Aorta (tissue), 5 donors: ENCODE measurements around the gene CHSY1. TPM values are rescaled to one million over a fixed set of nuclear protein-coding genes. Genes with fewer than 3 reads are reported as not detected.

Experiments
- ATAC-seq: fragments of 200-7000 bp; cut with Tn5 transposase; one replicate; pipeline ENCODE4 v1.9.1; 2022; ENCODE audit warnings: moderate library complexity; ENCODE audit not compliant: low FRiP score
- DNase-seq, 2 donors: peaks; one replicate each; pipeline ENCODE4 v3.0.0-alpha.2; 2020
- H3K27ac ChIP-seq, 2 donors: one replicate each; pipeline ENCODE4 v1.5.1; 2013; ENCODE audit warnings: low read length in 2 of 2, mild to moderate bottlenecking in 2 of 2, moderate library complexity in 2 of 2, control low read depth in 1 of 2, inconsistent platforms in 1 of 2, low read depth in 1 of 2
- H3K27me3 ChIP-seq, 2 donors: one replicate each; pipeline ENCODE4 v1.6.1; 2013; ENCODE audit warnings: control low read depth in 1 of 2, low read length in 1 of 2, mild to moderate bottlenecking in 1 of 2, moderate library complexity in 1 of 2; ENCODE audit not compliant: insufficient read depth in 2 of 2, control insufficient read depth in 1 of 2
- H3K36me3 ChIP-seq, 2 donors: one replicate each; pipeline ENCODE4 v1.6.1; 2013; ENCODE audit warnings: control low read depth in 1 of 2, low read length in 1 of 2, mild to moderate bottlenecking in 1 of 2; ENCODE audit not compliant: insufficient read depth in 2 of 2, control insufficient read depth in 1 of 2
- H3K4me1 ChIP-seq, 2 donors: one replicate each; pipeline ENCODE4 v1.6.1; 2013; ENCODE audit warnings: low read length in 2 of 2, control low read depth in 1 of 2, mild to moderate bottlenecking in 1 of 2, moderate library complexity in 1 of 2; ENCODE audit not compliant: insufficient read depth in 2 of 2, control insufficient read depth in 1 of 2
- H3K4me3 ChIP-seq, 2 donors: one replicate each; pipeline ENCODE4 v1.5.1; 2013; ENCODE audit warnings: low read length in 2 of 2, control low read depth in 1 of 2, mild to moderate bottlenecking in 1 of 2
- H3K9me3 ChIP-seq: one replicate; pipeline ENCODE4 v1.6.1; 2013; ENCODE audit warnings: mild to moderate bottlenecking, low read length; ENCODE audit not compliant: control insufficient read depth
- WGBS, 2 donors: extraction: QIAGEN DNeasy Blood & Tissue Kit; methylation state at CpG; one replicate each; pipeline ENCODE4 v1.1.7; 2013; 5-methylcytosine and 5-hydroxymethylcytosine counted together
- intact Hi-C, 2 donors: fragments of 100-400 bp; cut with DNase I; formaldehyde crosslinking; loops; one replicate each; pipeline versions ENCODE4 v1.14.2 to v1.15.0; 2022
- polyA plus RNA-seq, 2 donors: library from polyadenylated mRNA; stranded (reverse); fragments of 200-250 nt; gene quantifications; one replicate each; pipeline ENCODE4 v1.2.3, GENCODE V29; 2013
- total RNA-seq, 2 donors: library from RNA; stranded (reverse); fragmentation: NEBNext Ultra II Directional; extraction: Animal tissue kit (Norgen Biotek cat#: 25700); gene quantifications; one replicate each; pipeline ENCODE4 v1.2.1, GENCODE V29; 2021
- donor health status: healthy with polysubstance abuse.
- donor health status: Bipolar disorder and iron deficiency.
- donor health status: DM: no; HTN: no; CAD: no.
- donor health status: DM: no; HTN: no; CAD: no.
- donor health status: DM: yes; HTN: yes; CAD: no.

CHSY1 gene
- total and polyA plus RNA-seq, 4 donors, result 10.8 to 78.4 (median 49.8) TPM

DNA sequence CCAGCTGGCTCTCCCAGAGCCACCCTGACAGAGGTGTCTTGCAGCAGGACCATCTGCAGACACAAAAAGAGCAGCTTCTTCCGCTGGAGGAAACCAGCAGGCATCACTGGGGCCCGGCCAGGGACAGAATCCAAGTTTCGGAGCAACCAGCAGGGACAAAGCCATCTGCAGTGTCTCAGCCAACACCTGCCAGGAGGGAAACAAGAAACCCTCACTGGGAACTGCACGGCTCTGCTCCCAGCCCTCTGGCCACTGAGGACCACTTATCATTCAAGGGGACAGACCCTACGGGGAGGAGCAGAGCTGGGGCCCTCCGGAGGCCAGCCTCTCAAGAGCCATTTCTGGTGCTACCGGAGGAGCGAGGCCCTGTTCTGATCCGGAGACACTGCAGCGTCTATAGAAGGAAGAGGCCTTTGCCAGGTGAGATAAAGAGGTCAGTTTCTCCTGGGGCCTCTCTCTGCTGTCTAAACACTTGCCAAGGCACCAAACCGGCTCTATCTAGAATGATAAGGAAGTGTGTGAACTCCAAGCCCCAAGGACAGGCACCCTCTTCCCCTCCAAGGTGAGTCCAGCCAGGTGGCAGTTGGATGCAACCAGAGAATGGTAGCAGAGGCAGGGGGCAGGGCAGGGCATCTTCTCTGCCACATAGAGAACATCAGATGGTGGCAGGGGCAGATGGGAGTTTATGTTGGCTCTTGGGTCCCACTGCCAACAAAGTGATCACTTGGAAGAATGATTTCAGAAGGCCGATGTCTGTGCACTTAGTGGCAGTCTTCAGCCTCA, 89.0 kb downstream of the CHSY1 start:
- DNase-seq (peak; percentile 50 to 77), ATAC-seq (no peak)
- no peak overlapping the region for H3K27ac ChIP-seq

GRCh38 chr15:101161656-101162055, 90.2 kb downstream of the CHSY1 start:
- Histone ChIP-seq H3K27me3 (no peaks in the 10 kb centered on the region), H3K4me3 (no peak overlapping the region), H3K36me3 (no peaks in the 10 kb centered on the region), H3K9me3 (no peaks in the 10 kb centered on the region), H3K4me1 (no peaks in the 10 kb centered on the region), H3K27ac (no peak overlapping the region)
- 88 to 94% methylated on average over 8 of the region's 8 CpGs for whole genome bisulfite sequencing, 2 donors
- intact Hi-C loops, result no loop called here
- peak; percentile 15 to 16 for DNase-seq
- no peak for ATAC-seq

More for the DNA sequence above, 89.0 kb downstream of the CHSY1 start:
- WGBS, 2 donors, result 45 to 48% methylated on average over 12 of the region's 12 CpGs
- Histone ChIP-seq H3K9me3 (no peaks in the 10 kb centered on the region), H3K4me1 (no peaks in the 10 kb centered on the region), H3K36me3 (no peaks in the 10 kb centered on the region), H3K27me3 (no peaks in the 10 kb centered on the region), H3K4me3 (no peak overlapping the region)
- intact Hi-C loops, result no loop called here

DNA sequence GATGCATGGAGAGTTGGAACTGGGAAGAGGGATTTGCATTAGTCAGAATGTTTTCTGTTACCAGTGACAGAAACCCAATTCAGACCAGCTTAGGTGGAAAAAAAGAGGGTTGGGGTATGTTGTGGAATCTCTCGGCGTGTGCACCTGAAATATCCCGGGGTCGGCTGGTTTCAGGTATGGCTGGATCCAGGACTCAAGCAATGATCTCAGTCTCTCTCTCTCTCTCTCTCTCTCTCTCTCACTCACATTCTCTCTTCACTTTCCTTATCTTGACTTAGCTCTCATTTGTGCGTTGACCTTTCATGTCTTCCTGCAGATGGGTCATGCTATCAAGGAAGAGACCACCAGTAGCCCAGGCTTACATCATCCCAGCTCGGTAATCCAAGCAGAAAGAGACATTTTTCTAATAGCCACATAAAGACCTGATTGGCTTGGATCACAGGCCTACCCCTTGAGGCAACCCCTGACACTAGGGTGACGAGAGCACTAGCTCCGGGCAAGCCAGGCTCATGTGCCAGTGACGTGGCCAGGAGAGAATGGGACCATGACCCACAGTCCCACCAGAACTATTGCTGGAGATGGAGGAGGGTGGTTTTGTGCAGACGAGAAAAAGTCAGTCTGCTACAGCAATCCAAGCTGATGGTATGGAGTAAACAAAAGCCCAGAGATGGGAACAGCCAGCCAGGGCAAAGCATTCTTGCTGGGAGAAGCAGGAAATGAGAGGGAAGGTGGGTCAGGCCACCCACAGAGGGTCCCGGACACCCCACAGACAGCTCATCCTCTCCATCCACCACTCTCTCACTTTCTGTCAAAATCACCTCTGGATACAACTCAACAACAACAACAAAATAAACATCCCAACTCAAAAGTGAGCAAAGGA, 91.7 kb downstream of the CHSY1 start:
- intact Hi-C loops, result no loop called here
- H3K4me1 ChIP-seq, result no peaks in the 10 kb centered on the region

DNA sequence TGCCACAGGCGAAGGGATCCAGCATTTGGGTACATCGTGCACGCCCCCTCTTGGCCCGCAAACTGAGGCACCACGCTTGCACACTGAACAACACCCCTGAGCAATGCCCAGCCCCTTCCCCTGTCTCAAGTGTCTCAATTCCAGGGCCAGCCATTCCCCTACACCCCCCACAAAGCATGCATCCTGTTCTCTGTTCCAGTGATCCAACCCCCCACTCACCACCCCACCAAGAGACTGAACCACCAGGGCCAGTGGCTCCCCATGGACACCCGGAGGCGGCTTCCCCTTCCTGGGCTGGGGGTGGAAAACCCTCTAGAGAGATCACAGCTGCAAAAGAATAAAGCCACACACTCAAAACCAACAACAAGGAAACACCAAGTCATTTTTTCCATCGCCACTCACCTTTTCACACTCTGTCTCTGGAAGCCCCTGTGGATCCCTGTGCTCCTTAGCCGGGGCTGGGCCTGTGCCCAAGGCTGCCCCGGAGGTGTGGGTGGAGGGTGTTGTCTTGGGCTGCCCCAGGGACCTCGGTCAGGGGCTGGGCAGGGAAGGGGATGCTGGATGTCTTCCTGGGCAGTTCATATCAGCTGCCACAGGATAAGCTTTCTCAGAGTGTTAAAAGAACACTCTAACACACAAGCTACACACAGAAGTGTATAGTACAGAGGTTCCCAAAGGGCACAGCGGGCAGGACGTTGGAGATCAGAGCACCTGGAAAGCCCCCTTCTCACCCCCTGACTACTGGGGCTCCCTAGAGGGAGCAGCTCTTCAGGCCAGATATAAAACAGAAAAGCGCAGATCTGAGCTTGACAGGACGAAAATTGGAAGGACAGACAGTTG, 92.5 kb downstream of the CHSY1 start:
- WGBS, 2 donors, result 73 to 77% methylated on average over 15 of the region's 15 CpGs
- H3K36me3 ChIP-seq, result no peaks in the 10 kb centered on the region
- H3K4me3 ChIP-seq, result no peak overlapping the region
- no peaks in the 10 kb centered on the region for H3K4me1 ChIP-seq
- DNase-seq (peak in 1 of 2 donors; percentile 33), ATAC-seq (no peak)
- intact Hi-C loops, result no loop called here
- no peaks in the 10 kb centered on the region for H3K27me3 ChIP-seq
- no peaks in the 10 kb centered on the region for H3K9me3 ChIP-seq
- no peak overlapping the region for H3K27ac ChIP-seq

More for the DNA sequence above, 91.7 kb downstream of the CHSY1 start:
- no peaks in the 10 kb centered on the region for H3K36me3 ChIP-seq
- DNase-seq, result peak; percentile 14 to 17
- H3K27ac ChIP-seq, result no peak overlapping the region
- no peak for ATAC-seq
- H3K4me3 ChIP-seq, result no peak overlapping the region
- no peaks in the 10 kb centered on the region for H3K27me3 ChIP-seq
- H3K9me3 ChIP-seq, result no peaks in the 10 kb centered on the region
- WGBS, 2 donors, result 81 to 90% methylated on average over 11 of the region's 11 CpGs

DNA sequence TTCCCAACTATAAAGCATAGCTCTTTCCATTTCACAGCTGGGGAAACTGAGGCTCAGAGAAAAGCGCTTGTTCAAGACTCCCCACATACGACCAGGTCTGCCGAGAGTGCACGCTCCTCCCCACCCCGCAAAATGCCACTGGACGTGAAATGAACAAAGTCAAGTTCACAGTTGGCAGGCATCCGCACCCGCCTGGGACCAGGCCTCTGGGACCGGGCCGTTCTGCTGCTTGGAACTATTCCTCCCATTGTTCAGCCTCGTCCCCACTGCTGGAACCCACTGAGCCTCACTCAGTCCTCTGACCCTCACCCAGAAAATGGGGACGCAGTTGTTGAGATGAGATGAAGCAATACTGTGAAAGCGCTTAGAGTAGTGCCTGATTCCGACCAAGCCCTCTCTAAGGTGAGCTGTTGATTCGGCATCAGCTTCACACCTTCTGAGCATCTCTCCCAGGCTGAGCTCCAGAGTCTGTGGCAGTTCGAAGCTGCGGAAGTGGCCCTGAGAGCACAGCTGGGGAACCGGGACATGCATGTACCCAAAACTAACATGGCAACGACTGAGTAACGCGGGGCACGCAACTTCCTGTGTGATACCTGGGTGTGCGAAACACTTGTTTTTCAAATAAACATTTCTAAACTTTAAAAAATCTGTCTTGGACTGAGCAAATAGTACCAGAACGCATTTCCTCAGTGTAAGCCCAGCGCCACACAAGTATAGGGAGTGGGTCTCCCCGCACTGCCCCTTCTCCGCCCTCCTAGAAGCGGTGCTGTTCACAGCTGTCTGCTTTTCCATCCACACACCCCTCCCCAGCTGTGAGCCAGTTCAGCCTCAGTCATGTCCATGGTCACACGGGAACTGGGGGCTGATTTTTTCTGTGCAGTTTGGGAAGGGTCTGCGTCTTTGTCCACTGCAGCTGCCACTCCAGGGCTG, 93.4 kb downstream of the CHSY1 start:
- no peaks in the 10 kb centered on the region for H3K36me3 ChIP-seq
- H3K4me3 ChIP-seq, result no peak overlapping the region
- intact Hi-C loops, result no loop called here
- no peaks in the 10 kb centered on the region for H3K4me1 ChIP-seq
- ATAC-seq (no peak), DNase-seq (peak in 1 of 2 donors; percentile 26)
- no peaks in the 10 kb centered on the region for H3K27me3 ChIP-seq
- H3K27ac ChIP-seq, result no peak overlapping the region
- no peaks in the 10 kb centered on the region for H3K9me3 ChIP-seq
- 92% methylated on average over 30 of the region's 30 CpGs for WGBS, 2 donors

DNA sequence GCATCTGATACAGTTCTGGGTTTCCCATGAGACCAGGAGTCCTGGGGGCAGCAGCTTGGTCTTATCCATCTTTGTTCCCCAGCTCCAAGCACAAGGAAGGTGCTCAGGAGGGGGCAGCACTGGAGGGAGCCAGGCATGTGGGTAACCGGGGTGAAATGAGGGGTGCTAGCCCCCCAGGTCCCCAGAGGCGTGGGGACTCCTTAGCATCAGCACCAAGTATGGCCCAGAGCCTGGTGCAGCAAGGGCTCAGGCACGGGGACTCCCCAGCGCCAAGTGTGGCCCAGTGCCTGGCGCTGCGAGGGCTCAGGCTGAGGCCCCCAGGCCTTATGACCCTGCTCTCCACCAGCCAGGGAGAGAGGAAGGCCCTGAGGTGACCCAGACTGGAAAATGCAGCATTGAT, 94.1 kb downstream of the CHSY1 start:
- no peak for ATAC-seq
- Histone ChIP-seq H3K4me1 (no peaks in the 10 kb centered on the region), H3K36me3 (no peaks in the 10 kb centered on the region), H3K9me3 (no peaks in the 10 kb centered on the region), H3K4me3 (no peak overlapping the region), H3K27me3 (no peaks in the 10 kb centered on the region), H3K27ac (no peak overlapping the region)
- DNase-seq, result peak in 1 of 2 donors; percentile 17
- 87 to 95% methylated on average over 6 of the region's 6 CpGs for WGBS, 2 donors
- intact Hi-C loops, result no loop called here

GRCh38 chr15:101156509-101157159, 95.2 kb downstream of the CHSY1 start:
- Histone ChIP-seq H3K27ac (no peak overlapping the region), H3K36me3 (no peaks in the 10 kb centered on the region), H3K4me3 (no peak overlapping the region), H3K9me3 (no peaks in the 10 kb centered on the region), H3K27me3 (no peaks in the 10 kb centered on the region), H3K4me1 (no peaks in the 10 kb centered on the region)
- intact Hi-C loops, result no loop called here
- WGBS, 2 donors, result 92 to 93% methylated on average over 21 of the region's 21 CpGs
- ATAC-seq, result no peak
- peak; percentile 17 to 44 for DNase-seq
